HCT116 (cell line): ENCODE results near the gene CLEC16A. TPM values are rescaled to one million over a fixed set of nuclear protein-coding genes. Genes with fewer than 3 reads are reported as not detected.

Experiments
- ATAC-seq: fragments of 200-7000 bp; cut with Tn5 transposase; 2 replicates; pipeline ENCODE4 v1.9.1; 2020; ENCODE audit warnings: mild to moderate bottlenecking, moderate library complexity
- BruUV-seq: library from RNA; stranded (reverse); fragments of 400-500 nt; replicated peaks from 2 replicates; lab custom pipeline; 2021; lab: Mats Ljungman, UMichigan
- CTCF ChIA-PET: fragments of 300-600 bp; sonication (Branson Sonifier 250); formaldehyde crosslinking; loops from one replicate; lab custom pipeline; 2021; ENCODE audit warnings: antibody characterized with exemption; lab: Charles Lee
- POLR2A ChIA-PET: fragments of 300-600, 350-600 bp; sonication (Branson Sonifier 250); formaldehyde crosslinking; loops from one replicate; lab custom pipeline; 2021; ENCODE audit warnings: antibody characterized with exemption; lab: Charles Lee
- RAD21 ChIA-PET, 2 experiments: fragments of 300-600 bp; sonication (Branson Sonifier 250); formaldehyde crosslinking; loops; one replicate each; lab custom pipeline; 2023; ENCODE audit warnings: low total read pairs in 2 of 2; ENCODE audit not compliant: uncharacterized antibody in 2 of 2, unreplicated experiment in 2 of 2, low non-redundant PET in 1 of 2; lab: Charles Lee
- DNase-seq: peaks from one replicate; pipeline ENCODE4 v3.0.0-alpha.2; 2010; ENCODE audit warnings: low read depth, low spot score
- H2AFZ ChIP-seq: fragments of 200-600 bp; shearing (Covaris generic), sonication (generic); 2 replicates; pipeline ENCODE4 v1.6.1; 2017; ENCODE audit warnings: low read depth, mixed run types, mixed read lengths, antibody characterized with exemption, low read length; ENCODE audit not compliant: poor library complexity, severe bottlenecking
- H3K27ac ChIP-seq: 2 replicates; pipeline ENCODE4 v1.5.1; 2012; ENCODE audit warnings: low read depth, low read length
- H3K27me3 ChIP-seq: fragments of 200-600 bp; sonication (generic); 2 replicates; pipeline ENCODE4 v1.6.1; 2016; ENCODE audit warnings: mixed run types, low read length, mixed read lengths; ENCODE audit not compliant: insufficient read depth
- H3K36me3 ChIP-seq, 2 experiments: fragments of 200-500 bp in 1 of 2; fragments of 200-600 bp in 1 of 2; sonication (Bioruptor generic) in 1 of 2; sonication (generic) in 1 of 2; 2 replicates each; pipeline versions ENCODE4 v1.5.1 to v1.6.1; 2014 to 2016; ENCODE audit warnings: low read length in 2 of 2, inconsistent platforms in 1 of 2, mixed read lengths in 1 of 2, mixed run types in 1 of 2; ENCODE audit not compliant: insufficient read depth in 2 of 2, control insufficient read depth in 1 of 2
- H3K4me1 ChIP-seq, 2 experiments: fragments of 200-600 bp in 1 of 2; sonication (generic) in 1 of 2; 2 replicates each; pipeline versions ENCODE4 v1.5.1 to v1.6.1; 2012 to 2017; ENCODE audit warnings: low read length in 2 of 2, inconsistent platforms in 1 of 2, mild to moderate bottlenecking in 1 of 2, mixed read lengths in 1 of 2, mixed run types in 1 of 2, moderate library complexity in 1 of 2; ENCODE audit not compliant: insufficient read depth in 2 of 2, control insufficient read depth in 1 of 2
- H3K4me2 ChIP-seq: fragments of 200-600 bp; sonication (generic); 2 replicates; pipeline ENCODE4 v1.6.1; 2017; ENCODE audit warnings: mixed run types, low read length, mixed read lengths
- H3K4me3 ChIP-seq, 2 experiments: fragments of 200-600 bp in 1 of 2; sonication (generic) in 1 of 2; replicated peaks in 1 of 2; 2 replicates each; pipeline ENCODE4 v1.5.1; 2011 to 2016; ENCODE audit warnings: low read length in 2 of 2, control low read depth in 1 of 2, low read depth in 1 of 2, mild to moderate bottlenecking in 1 of 2, mixed read lengths in 1 of 2, mixed run types in 1 of 2
- H3K79me2 ChIP-seq: fragments of 200-600 bp; sonication (generic); 2 replicates; pipeline ENCODE4 v1.6.1; 2017; ENCODE audit warnings: mild to moderate bottlenecking, mixed run types, low read length, moderate library complexity, mixed read lengths; ENCODE audit not compliant: insufficient read depth
- H3K9ac ChIP-seq: fragments of 200-600 bp; sonication (generic); 2 replicates; pipeline ENCODE4 v1.6.1; 2016; ENCODE audit warnings: low read length, mixed read lengths
- H3K9me2 ChIP-seq: fragments of 200-600 bp; sonication (generic), shearing (Covaris generic); 2 replicates; pipeline ENCODE4 v1.6.1; 2017; ENCODE audit warnings: mixed run types, mild to moderate bottlenecking, moderate library complexity; ENCODE audit not compliant: insufficient read depth
- H3K9me3 ChIP-seq, 2 experiments: fragments of 200-500 bp in 1 of 2; fragments of 200-600 bp in 1 of 2; sonication (Bioruptor generic) in 1 of 2; sonication (generic) in 1 of 2; 2 replicates each; pipeline ENCODE4 v1.6.1; 2014 to 2017; ENCODE audit warnings: low read length in 2 of 2, mixed read lengths in 2 of 2, inconsistent platforms in 1 of 2, low read depth in 1 of 2, mild to moderate bottlenecking in 1 of 2, mixed run types in 1 of 2, moderate library complexity in 1 of 2; ENCODE audit not compliant: control insufficient read depth in 1 of 2, insufficient read depth in 1 of 2
- H4K20me1 ChIP-seq: fragments of 200-600 bp; sonication (generic), shearing (Covaris generic); 2 replicates; pipeline ENCODE4 v1.6.1; 2017; ENCODE audit warnings: mixed run types, mild to moderate bottlenecking, moderate library complexity; ENCODE audit not compliant: insufficient read depth
- CBX3 ChIP-seq: IDR thresholded peaks from 2 replicates; pipeline ENCODE4 v1.6.1; 2012; ENCODE audit warnings: low read depth
- CEBPB ChIP-seq: IDR thresholded peaks from 2 replicates; pipeline ENCODE4 v1.6.1; 2012; ENCODE audit warnings: low read depth
- EGR1 ChIP-seq: IDR thresholded peaks from 2 replicates; pipeline ENCODE4 v1.6.1; 2012; ENCODE audit warnings: low read depth
- EZH2 ChIP-seq: fragments of 200-600 bp; sonication (generic); IDR thresholded peaks from 2 replicates; pipeline ENCODE4 v1.6.1; 2017; ENCODE audit warnings: antibody characterized with exemption, mixed run types
- MAX ChIP-seq: IDR thresholded peaks from 2 replicates; pipeline ENCODE4 v1.6.1; 2012
- POLR2A ChIP-seq: IDR thresholded peaks from 2 replicates; pipeline ENCODE4 v1.7.0; 2011; ENCODE audit warnings: borderline replicate concordance; ENCODE audit not compliant: insufficient read depth, insufficient read length; ENCODE audit errors: extremely low read depth
- POLR2AphosphoS5 ChIP-seq: IDR thresholded peaks from 2 replicates; pipeline ENCODE4 v1.6.1; 2011; ENCODE audit warnings: mild to moderate bottlenecking, low read depth, low read length, moderate library complexity
- SP1 ChIP-seq: IDR thresholded peaks from 2 replicates; pipeline ENCODE4 v1.6.1; 2012; ENCODE audit warnings: low read depth
- SRF ChIP-seq: IDR thresholded peaks from 2 replicates; pipeline ENCODE4 v1.6.1; 2012; ENCODE audit warnings: low read depth
- intact Hi-C: fragments of 100-400 bp; cut with micrococcal nuclease; formaldehyde crosslinking; loops from 2 replicates; pipeline ENCODE4 v1.10.0; 2022
- total RNA-seq: library from RNA; stranded (reverse); gene quantifications from one replicate; pipeline ENCODE4 v1.2.1, GENCODE V29; 2021; ENCODE audit not compliant: unreplicated experiment
- TF ChIP-seq, protein P1 (sequence below): IDR thresholded peaks from 2 replicates; pipeline ENCODE4 v1.6.1; 2011; ENCODE audit warnings: mild to moderate bottlenecking, low read length, moderate library complexity; ENCODE audit not compliant: insufficient replicate concordance; ENCODE audit errors: extremely low read depth

CLEC16A gene
- total RNA-seq, 1 experiment from 2014 or later = 18.0 TPM

- ChIA-PET POLR2A (no interaction called here), CTCF (interaction anchor here (0.6 kb wide), 1 partner anchor 113 kb away, joined by 4 read pairs; no protein-coding TSS in a partner anchor), RAD21 (no interaction called here)
- Histone ChIP-seq H3K9me2 (no peaks in the 10 kb centered on the region), H3K4me1 (peaks cover 6 to 24% of the 10 kb centered on the region in 2 experiments), H3K9ac (no peak overlapping the region), H3K4me2 (no peak overlapping the region), H3K79me2 (no peaks in the 10 kb centered on the region), H3K36me3 (no peaks in the 10 kb centered on the region), H3K4me3 (no peak overlapping the region), H4K20me1 (no peaks in the 10 kb centered on the region), H3K9me3 (no peaks in the 10 kb centered on the region), H3K27me3 (no peaks in the 10 kb centered on the region), H2AFZ (no peak overlapping the region), H3K27ac (no peak overlapping the region)
- DNase-seq (no peak), ATAC-seq (no peak)
- TF ChIP-seq EZH2 (no peak), CEBPB (no peak), SP1 (no peak), POLR2AphosphoS5 (no peak), EGR1 (no peak), SRF (no peak), POLR2A (no peak), MAX (no peak), CBX3 (no peak)
- TF ChIP-seq, protein P1, sequence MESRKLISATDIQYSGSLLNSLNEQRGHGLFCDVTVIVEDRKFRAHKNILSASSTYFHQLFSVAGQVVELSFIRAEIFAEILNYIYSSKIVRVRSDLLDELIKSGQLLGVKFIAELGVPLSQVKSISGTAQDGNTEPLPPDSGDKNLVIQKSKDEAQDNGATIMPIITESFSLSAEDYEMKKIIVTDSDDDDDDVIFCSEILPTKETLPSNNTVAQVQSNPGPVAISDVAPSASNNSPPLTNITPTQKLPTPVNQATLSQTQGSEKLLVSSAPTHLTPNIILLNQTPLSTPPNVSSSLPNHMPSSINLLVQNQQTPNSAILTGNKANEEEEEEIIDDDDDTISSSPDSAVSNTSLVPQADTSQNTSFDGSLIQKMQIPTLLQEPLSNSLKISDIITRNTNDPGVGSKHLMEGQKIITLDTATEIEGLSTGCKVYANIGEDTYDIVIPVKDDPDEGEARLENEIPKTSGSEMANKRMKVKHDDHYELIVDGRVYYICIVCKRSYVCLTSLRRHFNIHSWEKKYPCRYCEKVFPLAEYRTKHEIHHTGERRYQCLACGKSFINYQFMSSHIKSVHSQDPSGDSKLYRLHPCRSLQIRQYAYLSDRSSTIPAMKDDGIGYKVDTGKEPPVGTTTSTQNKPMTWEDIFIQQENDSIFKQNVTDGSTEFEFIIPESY = no peak
- intact Hi-C loops = no loop called here
- no TSS peak for BruUV-seq
Measured at GRCh38 chr16:11145173-11145818, 200.9 kb downstream of the CLEC16A start.
